Muscle of back (tissue), 13 donors: ENCODE data around the gene ERMARD. TPM values are rescaled to one million over a fixed set of nuclear protein-coding genes. Genes with fewer than 3 reads are reported as not detected.

Experiments used
- DNase-seq, 3 donors: peaks; one replicate each; pipeline versions ENCODE4 v3.0.0 to v3.0.0-alpha.2; 2013
- long read RNA-seq, 9 donors: transcript quantifications; one replicate each; lab custom pipeline, GENCODE V29; 2026
- polyA plus RNA-seq, 10 donors: library from polyadenylated mRNA; unstranded; fragments of 120-200 nt; gene quantifications; one replicate each; pipeline ENCODE4 v1.2.1, GENCODE V29; 2013; ENCODE audit not compliant: insufficient read length in 10 of 10

Gene ERMARD
- 10 to 100 TPM; 14.7 to 32.8 (median 20.0) TPM for polyA plus RNA-seq
- long read RNA-seq, donor 1 = 0 reads
- long read RNA-seq, donor 2 = 0 reads
- long read RNA-seq, donor 3 = 0 reads
- long read RNA-seq, donor 4, partial matches to known transcripts = 0 of 1 reads
- long read RNA-seq, donor 4, other reads (novel, unspliced or antisense) = 0 of 1 reads
- long read RNA-seq, donor 5 = 0 reads
- long read RNA-seq, donor 6, partial matches to known transcripts = 0 of 1 reads
- long read RNA-seq, donor 6, other reads (novel, unspliced or antisense) = 0 of 1 reads
- long read RNA-seq, donor 7 = 0 reads
- long read RNA-seq, donor 8 = 0 reads
- long read RNA-seq, donor 9 = 0 reads

- DNase-seq = peak; percentile 94 to 99 (median 97)
Observed at GRCh38 chr6:169751242-169752073, at the start of gene ERMARD, which contains the start of gene DYNLT2. ERMARD (plus strand) TSS chr6:169751622; CDS start chr6:169751658, 36 bp downstream. DYNLT2 (minus strand) TSS chr6:169751572; CDS start chr6:169751458, 114 bp downstream.

GRCh38 chr6:169701954-169702839, 49.2 kb upstream of the ERMARD start, which contains the start of the genes C6orf120 and WDR27:
C6orf120 (plus strand) TSS chr6:169702126; CDS start chr6:169702460, 334 bp downstream.
WDR27 (minus strand) TSS chr6:169702029; CDS start chr6:169689005, 13,024 bp downstream.
- DNase-seq = peak; percentile 94 to 98 (median 97)

GRCh38 chr6:169702840-169703246, 48.6 kb upstream of the ERMARD start:
- no peak for DNase-seq

GRCh38 chr6:169707772-169708171, 43.6 kb upstream of the ERMARD start:
- DNase-seq = no peak

GRCh38 chr6:169709293-169709692, 42.1 kb upstream of the ERMARD start:
- no peak for DNase-seq

GRCh38 chr6:169710009-169710408, 41.4 kb upstream of the ERMARD start:
- no peak for DNase-seq

GRCh38 chr6:169714178-169714577, 37.2 kb upstream of the ERMARD start:
- no peak for DNase-seq

GRCh38 chr6:169714595-169714994, 36.8 kb upstream of the ERMARD start:
- DNase-seq = no peak

GRCh38 chr6:169719117-169719516, 32.3 kb upstream of the ERMARD start:
- no peak for DNase-seq

GRCh38 chr6:169720207-169720855, 31.1 kb upstream of the ERMARD start:
- DNase-seq = no peak

- DNase-seq = peak; percentile 27 to 72 (median 43)
Observed at GRCh38 chr6:169722362-169723199, 28.8 kb upstream of the ERMARD start.

GRCh38 chr6:169723200-169723909, 28.1 kb upstream of the ERMARD start:
- peak; percentile 65 to 91 (median 82) for DNase-seq

- peak in 2 of 3 donors; percentile 38 to 55 for DNase-seq
Observed at GRCh38 chr6:169723991-169724493, 27.4 kb upstream of the ERMARD start.

- DNase-seq = peak; percentile 41 to 93 (median 80)
Observed at GRCh38 chr6:169724494-169725124, 26.8 kb upstream of the ERMARD start, which contains the start of gene PHF10. PHF10 (minus strand) TSS chr6:169724500; CDS start chr6:169723931, 569 bp downstream.

GRCh38 chr6:169725125-169726048, 26.0 kb upstream of the ERMARD start:
- peak; percentile 10 to 43 (median 14) for DNase-seq

GRCh38 chr6:169726049-169726400, 25.4 kb upstream of the ERMARD start:
- DNase-seq = no peak

GRCh38 chr6:169726963-169727362, 24.5 kb upstream of the ERMARD start:
- DNase-seq = no peak
